ENCODE data around the gene SLC6A9. TPM values are rescaled to one million over a fixed set of nuclear protein-coding genes. Genes with fewer than 3 reads are reported as not detected.

The SLC6A9 gene
- total and polyA plus RNA-seq, 10 donors = 0.26 to 6.1 (median 2.3) TPM

- Histone ChIP-seq H3K27ac (no peak overlapping the region), H3K9me3 (no peaks in the 10 kb centered on the region), H3K4me1 (peaks cover 21 to 49% (median 35%) of the 10 kb centered on the region in 6 donors), H3K36me3 (peaks cover 0 to 47% (median 12%) of the 10 kb centered on the region in 6 donors), H3K4me3 (peak overlapping the region in 7 of 8 donors; percentile 78 to 97 (median 95)), H3K27me3 (replicated peaks in 1 of 7) (no peaks in the 10 kb centered on the region)
- TF ChIP-seq CTCF (IDR thresholded peaks at IDR 0.05 in 8 of 11, conservative IDR thresholded peaks at IDR 0.05 in 3 of 11) (no peak), POLR2AphosphoS5 (IDR thresholded peaks at IDR 0.05) (no peak), POLR2A (IDR thresholded peaks at IDR 0.05) (no peak)
- WGBS, 5 donors = 83 to 93% (median 88%) methylated on average over 9 of the region's 9 CpGs
- intact Hi-C loops (cut with DNase I; ENCODE audit: low total_unique reads) = no loop called here
- no peak for DNase-seq
Observed at GRCh38 chr1:43970911-43971310, 60.4 kb downstream of the SLC6A9 start.

- H3K27me3 ChIP-seq (replicated peaks in 1 of 7) = no peaks in the 10 kb centered on the region
- peaks cover 0 to 48% (median 12%) of the 10 kb centered on the region in 6 donors for H3K36me3 ChIP-seq
- 50 to 73% (median 57%) methylated on average over 3 to 5 of the region's 5 CpGs for WGBS, 5 donors
- no peak for TF ChIP-seq POLR2A (IDR thresholded peaks at IDR 0.05)
- TF ChIP-seq POLR2AphosphoS5 (IDR thresholded peaks at IDR 0.05) = no peak
- no peak for TF ChIP-seq CTCF (IDR thresholded peaks at IDR 0.05 in 8 of 11, conservative IDR thresholded peaks at IDR 0.05 in 3 of 11)
- no peak for DNase-seq
- H3K4me3 ChIP-seq = peak overlapping the region; percentile 78 to 97 (median 95)
- intact Hi-C loops (cut with DNase I; ENCODE audit: low total_unique reads) = no loop called here
- peaks cover 16 to 45% (median 31%) of the 10 kb centered on the region in 6 donors for H3K4me1 ChIP-seq
- H3K27ac ChIP-seq = peak overlapping the region in 5 of 8 donors; percentile 27 to 77 (median 66)
- no peaks in the 10 kb centered on the region for H3K9me3 ChIP-seq
Observed at GRCh38 chr1:43970502-43970901, 60.8 kb downstream of the SLC6A9 start.

GRCh38 chr1:43969746-43970466, 61.4 kb downstream of the SLC6A9 start, which contains the start of gene DPH2:
DPH2 (plus strand) TSS chr1:43970010; CDS start chr1:43970176, 166 bp downstream.
- peak; percentile 99 for DNase-seq
- no peaks in the 10 kb centered on the region for H3K27me3 ChIP-seq (replicated peaks in 1 of 7)
- H3K36me3 ChIP-seq = peaks cover 0 to 52% (median 12%) of the 10 kb centered on the region in 6 donors
- TF ChIP-seq POLR2AphosphoS5 (IDR thresholded peaks at IDR 0.05) (peak; percentile 61 to 72 (median 66)), CTCF (IDR thresholded peaks at IDR 0.05 in 8 of 11, conservative IDR thresholded peaks at IDR 0.05 in 3 of 11) (peak in 6 of 11 experiments; percentile 11 to 34 (median 19)), POLR2A (IDR thresholded peaks at IDR 0.05) (no peak)
- peaks cover 15 to 41% (median 28%) of the 10 kb centered on the region in 6 donors for H3K4me1 ChIP-seq
- peak within 1 kb of the TSS; percentile 78 to 97 (median 95) for H3K4me3 ChIP-seq
- peak within 1 kb of the TSS in 6 of 8 donors; percentile 27 to 77 (median 59) for H3K27ac ChIP-seq
- 0 to 1% (median 0%) methylated on average over 28 to 47 of the region's 47 CpGs for WGBS, 5 donors
- H3K9me3 ChIP-seq = no peaks in the 10 kb centered on the region
- intact Hi-C loops (cut with DNase I; ENCODE audit: low total_unique reads) = no loop called here

- Histone ChIP-seq H3K9me3 (no peaks in the 10 kb centered on the region), H3K36me3 (peaks cover 0 to 57% (median 12%) of the 10 kb centered on the region in 6 donors), H3K4me3 (peak overlapping the region in 7 of 8 donors; percentile 78 to 97 (median 95)), H3K4me1 (peaks cover 15 to 40% (median 28%) of the 10 kb centered on the region in 6 donors), H3K27me3 (replicated peaks in 1 of 7) (no peaks in the 10 kb centered on the region), H3K27ac (peak overlapping the region in 1 of 8 donors; percentile 77)
- no peak for DNase-seq
- intact Hi-C loops (cut with DNase I; ENCODE audit: low total_unique reads) = no loop called here
- TF ChIP-seq POLR2A (IDR thresholded peaks at IDR 0.05) = no peak
- TF ChIP-seq CTCF (IDR thresholded peaks at IDR 0.05 in 8 of 11, conservative IDR thresholded peaks at IDR 0.05 in 3 of 11) = no peak
- no peak for TF ChIP-seq POLR2AphosphoS5 (IDR thresholded peaks at IDR 0.05)
- 54 to 67% (median 62%) methylated on average over 7 of the region's 7 CpGs for WGBS, 5 donors
Observed at GRCh38 chr1:43969416-43969745, 61.9 kb downstream of the SLC6A9 start.

All from spleen (tissue), 11 donors.